Renal cortex interstitium (tissue), 11 donors: ENCODE results near the gene DNAJB4. TPM values are rescaled to one million over a fixed set of nuclear protein-coding genes. Genes with fewer than 3 reads are reported as not detected.
"Not testable (repeated sequence)": the region's sequence is repeated elsewhere in the genome, so short reads cannot be mapped to it uniquely, and the experiment has no call there.

Experiments
- DNase-seq, 11 donors: peaks; one replicate each; pipeline ENCODE4 v3.0.0-alpha.2; 2013; ENCODE audit warnings: low read depth in 9 of 11, low spot score in 4 of 11; ENCODE audit errors: extremely low read depth in 1 of 11
- polyA plus RNA-seq, 3 donors: library from polyadenylated mRNA; unstranded; fragments of 120-200 nt; gene quantifications; one replicate each; pipeline ENCODE4 v1.2.1, GENCODE V29; 2013; ENCODE audit not compliant: insufficient read length in 3 of 3

DNAJB4 gene
- polyA plus RNA-seq, 3 donors: 31.1 to 41.5 (median 41.1) TPM

DNA sequence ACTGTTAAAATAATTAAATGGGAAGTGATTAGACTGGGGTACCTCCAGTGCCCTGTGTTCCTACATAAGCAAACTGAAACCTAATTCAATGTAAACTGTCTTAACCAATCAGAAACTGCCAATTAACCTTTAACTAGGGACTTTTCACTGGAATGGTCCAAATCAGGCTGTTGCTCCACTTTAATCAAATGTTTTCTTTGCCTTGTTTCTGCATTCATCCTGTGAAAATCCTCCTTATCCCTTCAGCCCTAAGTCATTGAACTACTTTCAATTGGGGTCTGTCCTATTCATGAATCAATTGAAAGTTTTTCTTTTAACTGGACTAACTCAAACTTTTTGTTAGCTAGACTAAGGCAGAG is 20.8 kb upstream of the DNAJB4 start:
- DNase-seq: no peak

DNA sequence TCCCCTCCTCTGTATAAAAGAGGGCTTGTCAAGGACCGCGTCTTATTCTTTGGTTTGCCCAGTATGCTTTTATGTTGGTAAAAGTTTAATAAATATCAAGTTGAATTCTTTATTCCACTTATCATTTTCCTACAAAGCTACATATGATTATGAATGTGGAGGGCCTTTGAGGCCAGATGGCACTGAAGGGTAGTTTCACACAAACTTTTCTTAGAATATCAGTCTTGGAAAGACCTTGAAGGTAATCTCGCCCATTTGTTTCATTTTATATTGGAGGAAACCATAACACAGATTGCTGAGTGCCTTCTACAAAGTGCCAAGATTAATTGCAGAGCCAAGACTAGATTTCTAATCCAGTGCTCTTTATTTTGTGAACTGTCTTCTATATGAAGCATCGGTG is 20.1 kb upstream of the DNAJB4 start:
- DNase-seq: no peak

DNA sequence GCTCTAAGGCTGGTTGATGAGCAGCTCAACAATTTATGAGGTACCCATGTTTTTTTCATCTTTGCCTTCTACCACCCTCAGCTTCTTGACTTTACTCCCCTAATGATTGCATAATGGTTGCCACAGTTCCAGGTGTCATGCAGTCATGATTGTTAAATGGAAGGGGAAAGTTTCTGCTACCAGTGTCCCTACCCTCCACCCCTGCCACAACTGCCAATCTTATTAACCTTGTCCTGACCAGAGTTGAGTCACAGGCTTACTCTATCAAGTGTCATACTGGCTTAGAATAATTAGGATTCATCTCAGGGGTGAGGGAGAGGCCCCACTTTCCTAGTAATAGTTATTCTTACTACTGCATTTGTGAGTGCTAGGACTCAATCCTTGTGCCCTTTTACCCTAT is 17.9 kb upstream of the DNAJB4 start:
- no peak for DNase-seq

DNA sequence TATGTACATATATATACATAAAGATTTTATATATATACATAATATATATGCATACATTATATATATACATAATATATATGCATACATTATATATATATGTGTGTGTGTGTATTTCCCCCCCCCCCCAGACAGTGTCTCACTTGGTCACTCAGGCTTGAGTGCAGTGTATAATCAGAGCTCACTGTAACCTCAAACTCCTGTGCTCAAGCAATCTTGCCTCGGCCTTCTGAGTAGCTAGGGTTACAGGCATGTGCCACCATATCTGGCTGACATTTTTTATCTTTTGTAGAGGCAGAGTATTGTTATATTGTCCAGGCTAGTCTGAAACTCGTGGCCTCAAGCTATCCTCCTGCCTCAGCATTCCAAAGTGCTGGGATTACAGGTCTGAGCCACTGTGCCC is 16.8 kb upstream of the DNAJB4 start:
- no peak for DNase-seq

DNA sequence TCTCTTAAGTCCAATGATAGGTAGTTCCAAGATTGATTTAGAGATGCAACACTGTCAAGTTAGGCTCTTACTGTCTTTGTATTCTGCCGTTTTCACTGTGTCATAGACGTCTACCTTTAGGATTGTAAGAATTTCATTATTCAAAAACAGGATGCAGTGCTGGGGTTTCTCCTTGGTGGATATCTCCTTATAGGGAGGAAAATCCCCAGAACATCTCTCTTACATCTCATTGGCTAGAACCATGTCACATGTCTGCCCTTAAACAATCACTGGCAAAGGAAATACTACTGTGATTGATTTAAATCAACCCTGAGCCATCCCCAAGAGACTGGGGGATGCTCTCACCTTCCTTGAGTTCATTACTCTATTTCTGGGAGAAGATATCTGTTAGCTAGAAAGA is 15.0 kb upstream of the DNAJB4 start:
- DNase-seq: no peak

DNA sequence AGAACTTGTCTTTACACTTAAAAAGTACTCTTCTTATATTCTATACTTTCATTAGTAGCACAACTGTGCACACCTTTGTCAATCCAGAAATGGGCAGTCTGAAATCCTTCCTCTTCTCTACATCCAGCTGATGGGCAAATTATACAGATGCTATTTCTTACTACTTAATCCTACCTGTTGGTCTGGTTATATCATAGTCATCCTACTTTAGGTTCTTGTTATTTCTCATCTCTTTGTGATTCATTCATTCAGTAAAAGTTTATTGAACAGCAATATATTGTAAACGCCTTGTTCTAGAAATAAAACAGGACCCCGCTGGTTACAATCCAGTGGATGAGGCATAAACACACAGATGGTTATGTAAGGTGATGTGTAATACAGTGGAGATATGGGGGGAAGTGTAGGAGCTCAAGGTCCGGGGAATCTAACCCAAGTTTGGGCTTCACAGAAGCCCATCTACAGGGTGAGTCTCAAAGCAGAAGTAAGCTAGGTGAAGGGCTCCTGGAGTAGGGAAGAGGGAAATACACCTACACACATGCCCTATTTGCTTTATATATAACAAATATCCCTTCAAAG is 14.0 kb upstream of the DNAJB4 start:
- DNase-seq: no peak

DNA sequence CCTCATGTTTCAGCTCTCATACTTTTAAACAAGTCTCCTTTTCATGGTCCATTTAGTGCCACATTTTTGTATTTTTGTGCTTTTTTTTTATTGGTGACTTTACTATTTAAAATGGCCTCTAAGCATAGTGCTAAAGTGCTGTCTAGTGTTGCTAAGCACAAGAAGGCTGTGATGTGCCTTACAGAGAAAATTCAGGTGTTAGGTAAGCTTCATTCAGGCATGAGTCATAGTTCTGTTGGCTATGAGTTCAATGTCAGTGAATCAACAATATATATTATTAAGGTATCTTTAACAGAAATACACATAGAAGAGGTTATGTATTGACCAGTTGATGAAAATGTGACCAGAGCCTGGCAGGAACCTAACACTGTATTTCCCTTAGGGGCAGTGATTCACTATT is 13.1 kb upstream of the DNAJB4 start:
- DNase-seq: no peak

DNA sequence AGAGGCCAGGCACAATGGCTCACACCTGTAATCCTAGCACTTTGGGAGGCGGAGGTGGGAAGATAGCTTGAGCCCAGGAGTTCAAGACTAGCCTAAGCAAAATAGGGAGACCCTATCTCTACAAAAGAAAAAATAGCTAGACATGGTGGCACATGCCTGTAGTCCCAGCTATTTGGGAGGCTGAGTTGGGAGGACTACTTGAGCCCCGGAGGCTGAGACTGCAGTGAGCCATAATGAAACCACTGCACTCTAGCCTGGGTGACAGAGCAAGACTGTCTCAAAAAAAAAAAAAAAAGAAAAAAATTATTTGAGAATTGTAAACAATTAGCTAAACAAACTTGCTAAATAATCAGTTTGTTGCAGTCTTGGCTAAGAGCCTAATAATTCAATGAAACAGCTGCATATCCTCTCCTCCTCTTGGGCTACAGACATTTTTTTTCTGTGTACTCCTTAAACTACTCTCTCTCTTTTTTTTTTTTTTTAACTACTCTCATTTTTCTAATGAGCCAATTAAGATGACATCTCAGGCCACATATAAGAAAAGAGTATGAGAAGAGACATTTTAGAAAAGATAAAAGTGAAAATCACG is 10.5 kb upstream of the DNAJB4 start:
- no peak for DNase-seq

DNA sequence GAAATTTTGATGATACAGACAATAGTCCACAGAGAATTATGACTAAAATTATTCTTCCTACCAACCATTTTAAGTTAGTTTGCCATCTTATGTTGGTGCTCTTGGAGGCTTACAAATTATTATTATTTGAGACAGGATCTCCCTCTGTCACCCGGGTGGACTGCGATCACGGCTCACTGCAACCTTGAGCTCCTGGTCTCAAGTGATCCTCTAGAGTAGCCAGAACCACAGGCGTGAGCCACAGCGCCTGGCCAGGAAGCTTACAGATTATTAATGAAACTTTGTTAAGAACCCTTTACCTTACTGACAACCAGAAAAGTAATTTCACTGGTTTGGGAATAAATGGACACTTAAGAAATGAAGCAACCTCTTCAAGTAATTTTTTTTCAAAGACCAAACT is 8.0 kb upstream of the DNAJB4 start:
- DNase-seq: no peak

DNA sequence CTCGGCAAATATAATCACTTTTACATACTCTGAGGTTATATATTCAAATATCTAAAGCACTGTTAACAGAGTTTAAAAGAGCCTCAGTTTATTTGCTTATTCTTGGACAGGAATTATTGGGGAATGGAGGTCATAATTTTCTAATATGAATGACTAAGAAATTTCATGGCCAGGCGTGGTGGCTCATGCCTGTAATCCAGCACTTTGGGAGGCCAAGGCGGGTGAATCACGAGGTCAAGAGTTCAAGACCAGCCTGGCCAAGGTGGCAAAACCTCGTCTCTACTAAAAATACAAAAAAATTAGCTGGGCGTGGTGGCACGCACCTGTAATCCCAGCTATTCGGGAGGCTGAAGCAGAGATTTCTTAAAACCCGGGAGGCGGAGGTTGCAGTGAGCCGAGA is 4.2 kb upstream of the DNAJB4 start:
- DNase-seq: not testable (repeated sequence)

DNA sequence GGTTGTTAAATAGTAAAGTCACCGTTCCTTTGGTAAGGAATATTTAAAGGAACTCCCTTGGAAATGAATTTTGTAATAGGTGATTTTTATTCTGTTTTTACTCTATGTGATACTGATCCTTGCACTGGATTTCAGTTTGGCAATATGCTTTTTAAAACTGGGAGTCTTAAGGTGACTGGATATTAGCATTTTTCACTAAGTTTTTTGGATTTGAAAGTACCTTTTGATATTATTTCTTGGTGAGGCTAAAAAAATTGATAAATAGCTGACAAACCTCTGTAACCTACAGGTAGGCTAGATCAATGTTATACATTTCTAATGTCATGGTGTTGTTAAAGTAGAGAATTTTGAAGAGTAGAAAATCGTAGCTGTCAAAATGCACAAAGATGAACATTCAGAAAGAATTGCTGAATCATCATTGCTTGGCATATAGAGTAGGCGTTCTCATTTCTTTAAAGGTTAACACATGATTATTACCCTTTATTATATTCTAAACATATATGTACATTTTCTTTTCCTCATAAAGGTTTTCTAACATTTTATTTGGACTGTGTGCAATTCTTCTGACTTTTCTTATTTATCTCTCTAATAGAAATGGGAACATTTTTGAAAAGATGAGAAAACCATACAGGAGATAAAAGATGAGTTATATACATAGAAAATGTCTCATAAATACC is 1.5 kb upstream of the DNAJB4 start:
- no peak for DNase-seq

DNA sequence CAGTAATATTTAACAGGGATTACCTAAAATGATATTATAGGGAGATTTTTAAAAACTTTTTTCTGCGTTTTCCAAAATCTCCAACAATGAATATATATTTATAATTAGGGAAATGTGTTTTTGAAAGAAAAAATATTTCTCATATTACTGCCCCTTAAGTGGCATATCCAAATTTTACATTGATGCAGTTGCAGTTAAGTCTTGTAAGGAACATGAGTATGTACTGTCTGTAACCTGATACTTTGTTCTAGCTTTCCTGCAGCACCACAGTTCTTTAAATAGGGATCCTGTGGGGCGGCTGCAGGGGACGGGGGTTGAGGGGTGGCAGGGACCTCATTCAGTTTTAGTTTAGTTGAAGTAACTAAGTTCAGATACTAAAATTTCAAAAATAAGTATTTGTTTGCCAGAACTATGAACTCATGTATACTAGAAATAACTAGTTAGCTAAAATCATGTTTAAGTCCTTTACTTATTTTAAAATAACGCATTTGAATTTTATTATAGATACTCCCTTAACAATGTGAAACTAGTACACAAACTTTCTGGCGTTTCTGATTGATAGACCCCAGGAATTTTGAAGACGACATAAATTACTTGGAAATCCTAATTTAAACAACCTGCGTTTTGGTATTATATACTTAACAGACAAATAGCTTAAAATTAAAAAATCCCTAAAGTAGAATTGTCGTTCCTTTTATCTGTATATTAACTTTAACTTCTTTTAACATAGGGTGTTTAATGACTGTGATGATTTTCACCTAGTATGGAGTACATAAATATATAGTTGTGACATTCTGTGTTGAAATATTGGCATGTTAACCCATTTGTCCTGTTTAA is 639 bp upstream of the DNAJB4 start:
- DNase-seq: peak in 5 of 11 donors; percentile 42 to 60 (median 55)

DNA sequence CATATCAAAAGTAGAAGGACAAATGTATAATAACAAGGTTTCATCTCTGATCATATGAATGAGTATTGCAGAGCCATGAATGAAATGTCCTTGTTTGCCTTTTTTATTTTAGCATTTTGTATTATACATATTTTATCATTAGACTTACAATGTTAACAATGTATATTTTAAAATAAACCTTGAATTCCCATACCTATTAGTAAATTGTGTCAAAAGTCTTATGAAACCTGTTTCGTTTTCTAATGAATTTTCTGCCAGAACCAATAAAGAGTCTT is 646 bp downstream of the DNAJB4 start:
- DNase-seq: peak in 1 of 11 donors; percentile 4

DNA sequence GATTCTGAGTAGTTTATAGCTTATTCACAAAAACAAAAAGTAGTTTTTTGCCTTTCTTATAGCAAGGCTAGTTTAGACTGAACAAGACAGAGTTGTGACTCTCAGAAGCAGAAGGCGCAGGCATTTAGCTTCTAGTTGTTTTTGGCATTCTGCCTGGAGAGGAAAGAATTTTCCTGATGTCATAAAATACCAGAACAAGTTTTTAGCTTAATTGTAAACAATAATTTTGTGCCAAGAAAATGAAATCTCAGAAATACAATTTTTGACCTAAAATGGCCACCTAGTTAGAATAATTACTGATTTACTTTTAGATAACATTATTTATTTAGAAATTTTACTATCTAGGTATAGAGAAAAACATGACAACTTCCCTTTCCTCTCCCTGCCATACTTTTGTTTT is 1.0 kb downstream of the DNAJB4 start:
- DNase-seq: peak; percentile 61 to 92 (median 77)

DNA sequence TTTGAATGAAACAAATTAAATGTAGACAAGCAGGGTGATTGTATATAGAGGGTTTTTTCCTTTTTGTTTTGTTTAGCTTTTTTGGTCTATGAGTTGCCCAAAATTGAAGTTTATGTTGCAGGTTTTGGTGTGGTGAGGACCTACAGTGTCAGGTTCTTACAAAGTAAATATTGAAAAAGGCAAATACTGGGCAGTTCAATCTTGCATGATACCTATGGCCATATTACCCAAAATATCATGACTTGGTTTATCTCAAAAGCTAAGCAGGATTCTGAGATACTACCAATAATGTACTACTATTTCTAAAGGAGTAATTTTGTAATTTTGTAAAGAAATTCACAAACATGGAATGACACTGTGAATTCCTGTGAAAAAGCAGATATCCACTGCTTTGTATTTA is 1.8 kb downstream of the DNAJB4 start:
- DNase-seq: no peak

DNA sequence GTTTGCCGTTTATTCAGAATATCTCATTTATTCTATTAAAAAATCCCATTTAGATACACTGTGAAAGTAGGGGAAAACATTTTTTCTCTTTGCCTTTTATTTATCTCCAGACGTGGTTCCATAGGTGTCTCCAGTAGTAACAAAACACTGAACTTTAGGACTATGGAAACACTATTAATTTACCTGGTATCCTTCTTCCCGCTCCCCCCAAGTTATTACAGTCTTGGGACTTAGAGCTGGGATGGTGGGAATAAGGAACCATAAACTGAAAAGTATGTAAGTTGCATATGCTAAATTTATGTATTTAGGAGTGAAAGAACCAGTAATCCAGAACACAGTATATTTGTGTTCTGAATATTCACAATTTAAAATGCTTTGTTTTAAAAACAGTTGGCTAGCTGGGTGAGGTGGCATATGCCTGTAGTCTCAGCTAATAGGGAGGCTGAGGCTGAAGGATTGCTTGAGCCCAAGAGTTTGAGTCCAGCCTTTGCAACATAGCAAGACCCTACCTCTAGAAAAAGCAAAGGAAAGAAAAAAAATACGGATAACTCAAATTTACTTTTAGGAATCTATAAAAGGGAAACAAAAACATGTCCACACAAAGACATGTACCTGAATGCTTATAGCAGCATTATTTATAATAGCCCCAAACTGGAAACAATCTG is 3.1 kb downstream of the DNAJB4 start:
- DNase-seq: no peak

DNA sequence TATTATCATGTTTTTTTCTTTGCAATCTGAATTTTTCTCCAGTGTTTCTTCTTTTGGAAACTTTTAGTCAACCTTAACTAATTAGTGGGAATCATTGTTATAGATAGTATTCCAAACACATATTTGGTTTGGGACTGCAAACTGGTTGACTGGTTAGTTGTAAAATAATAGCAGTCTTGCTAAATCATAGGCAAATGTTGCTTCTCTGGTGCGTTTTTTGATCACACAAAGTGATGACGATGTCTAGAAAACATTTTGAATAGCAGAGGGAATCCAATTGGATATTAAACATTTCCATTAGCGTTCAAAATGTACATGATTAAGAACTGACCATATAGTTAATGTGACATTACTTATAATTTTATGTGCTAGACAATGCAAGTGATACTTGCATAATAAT is 4.5 kb downstream of the DNAJB4 start:
- DNase-seq: no peak

DNA sequence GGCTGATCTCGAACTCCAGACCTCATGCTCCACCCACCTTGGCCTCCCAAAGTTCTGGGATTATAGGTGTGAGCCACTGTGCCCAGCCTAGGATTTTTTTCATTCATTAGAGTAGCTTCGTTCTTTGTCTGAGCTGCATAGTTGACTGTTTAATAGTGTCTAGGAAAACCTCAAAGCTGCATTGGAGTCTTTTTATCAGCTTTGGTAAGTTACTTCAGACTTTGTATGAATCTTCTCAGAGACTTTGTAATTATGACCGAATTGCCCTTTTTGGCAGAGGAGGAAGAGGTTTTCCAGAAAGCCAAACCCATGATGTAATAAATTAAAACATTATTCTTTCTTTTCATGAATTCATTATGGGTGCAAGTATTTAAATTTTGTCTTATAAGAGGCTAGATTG is 5.1 kb downstream of the DNAJB4 start:
- DNase-seq: no peak

DNA sequence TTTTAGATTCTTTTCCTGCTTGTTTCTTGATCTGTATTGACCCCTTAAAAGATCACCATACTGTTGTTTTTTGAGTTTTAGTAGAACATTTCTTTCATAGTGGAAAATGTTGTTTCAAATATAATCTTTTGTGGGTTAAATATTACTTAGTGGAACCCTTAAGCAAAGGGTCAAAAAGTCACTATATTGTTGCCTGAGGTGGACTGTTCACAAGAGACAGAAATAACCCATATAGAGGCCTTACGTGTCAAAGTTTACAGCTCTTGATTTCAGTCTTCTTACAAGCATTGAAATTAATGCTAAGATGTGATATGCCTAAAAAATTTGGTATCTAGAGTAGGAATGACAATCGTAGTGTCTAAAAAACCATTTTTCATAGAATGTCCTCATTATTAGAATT is 6.3 kb downstream of the DNAJB4 start:
- no peak for DNase-seq

DNA sequence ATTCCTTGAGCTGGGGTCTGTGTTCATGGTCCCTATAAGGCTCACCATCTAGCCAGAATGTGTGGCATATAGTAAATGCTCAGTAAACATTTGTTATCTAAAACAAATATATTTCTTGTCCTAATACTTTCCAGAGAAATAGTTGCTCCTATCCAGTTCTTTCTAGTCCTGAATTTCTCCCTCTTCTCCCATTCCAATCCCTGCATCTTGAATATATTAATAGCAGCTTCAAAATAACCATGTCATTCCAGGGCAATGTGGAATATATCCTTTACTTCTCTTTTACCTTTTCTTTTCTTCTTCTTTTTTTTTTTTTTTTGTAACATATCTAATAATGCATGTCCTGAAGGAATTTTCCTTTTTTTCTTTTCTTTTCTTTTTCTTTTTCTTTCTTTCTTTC is 10.4 kb downstream of the DNAJB4 start:
- no peak for DNase-seq
